Measurements from ENCODE around the gene USF2.

GRCh38 chr19:35327642-35328041 lies 58.9 kb downstream of the USF2 start:
- TF ChIP-seq, protein P1, sequence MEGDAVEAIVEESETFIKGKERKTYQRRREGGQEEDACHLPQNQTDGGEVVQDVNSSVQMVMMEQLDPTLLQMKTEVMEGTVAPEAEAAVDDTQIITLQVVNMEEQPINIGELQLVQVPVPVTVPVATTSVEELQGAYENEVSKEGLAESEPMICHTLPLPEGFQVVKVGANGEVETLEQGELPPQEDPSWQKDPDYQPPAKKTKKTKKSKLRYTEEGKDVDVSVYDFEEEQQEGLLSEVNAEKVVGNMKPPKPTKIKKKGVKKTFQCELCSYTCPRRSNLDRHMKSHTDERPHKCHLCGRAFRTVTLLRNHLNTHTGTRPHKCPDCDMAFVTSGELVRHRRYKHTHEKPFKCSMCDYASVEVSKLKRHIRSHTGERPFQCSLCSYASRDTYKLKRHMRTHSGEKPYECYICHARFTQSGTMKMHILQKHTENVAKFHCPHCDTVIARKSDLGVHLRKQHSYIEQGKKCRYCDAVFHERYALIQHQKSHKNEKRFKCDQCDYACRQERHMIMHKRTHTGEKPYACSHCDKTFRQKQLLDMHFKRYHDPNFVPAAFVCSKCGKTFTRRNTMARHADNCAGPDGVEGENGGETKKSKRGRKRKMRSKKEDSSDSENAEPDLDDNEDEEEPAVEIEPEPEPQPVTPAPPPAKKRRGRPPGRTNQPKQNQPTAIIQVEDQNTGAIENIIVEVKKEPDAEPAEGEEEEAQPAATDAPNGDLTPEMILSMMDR (conservative IDR thresholded peaks at IDR 0.05 in 1 of 2, IDR thresholded peaks at IDR 0.05 in 1 of 2; ENCODE audit: low read depth in 1 of 2, low read length in 2 of 2): peak in 1 of 2 donors; percentile 16
- no peak for TF ChIP-seq EZH2 (IDR thresholded peaks at IDR 0.05; ENCODE audit: low read length, missing control alignments)
